ENCODE results near the gene AMDHD1.
A peak's percentile ranks its signal among the peaks of the same experiment; 100 is the strongest.

The AMDHD1 gene

DNA sequence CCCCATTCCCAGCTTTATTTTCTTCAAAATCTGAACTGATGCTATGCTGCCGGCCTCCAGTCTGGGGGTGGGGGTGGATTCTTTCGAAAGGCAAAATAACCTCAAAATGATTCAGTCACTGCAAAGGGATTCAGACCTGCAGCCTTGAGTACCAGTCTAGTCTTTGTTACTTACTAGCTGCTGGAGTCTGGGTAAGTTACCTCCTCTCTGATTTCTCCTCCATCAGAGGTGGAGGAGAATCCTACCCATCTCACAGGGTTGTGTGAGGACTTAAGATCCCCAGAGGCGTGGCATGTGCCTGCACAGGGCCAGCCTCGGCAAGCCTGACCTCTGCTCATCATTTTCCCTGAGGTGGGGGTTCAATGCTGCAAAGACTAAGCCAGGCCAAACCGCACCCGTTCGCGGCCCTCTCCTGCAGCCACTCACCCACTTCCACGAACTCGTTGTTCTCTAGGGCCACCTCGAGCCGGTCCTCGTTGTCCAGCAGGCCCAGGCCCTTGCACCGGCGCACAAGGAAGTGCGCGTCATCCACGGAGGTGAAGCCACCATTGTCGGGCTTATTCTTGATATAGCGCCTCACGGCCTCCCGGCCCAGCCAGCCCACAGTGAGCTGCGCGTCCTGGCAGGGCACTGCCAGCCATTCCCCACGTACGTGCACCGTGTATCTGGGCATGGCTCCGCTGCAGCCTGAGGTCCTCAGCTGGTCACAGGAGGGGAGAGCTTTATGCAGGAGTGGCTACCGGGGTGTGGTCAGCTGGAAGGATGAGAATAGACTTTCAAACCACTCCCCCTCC lies 52.3 kb downstream of the AMDHD1 start:
- no peak for DNase-seq (ENCODE audit: low read depth in 3 of 3)

DNA sequence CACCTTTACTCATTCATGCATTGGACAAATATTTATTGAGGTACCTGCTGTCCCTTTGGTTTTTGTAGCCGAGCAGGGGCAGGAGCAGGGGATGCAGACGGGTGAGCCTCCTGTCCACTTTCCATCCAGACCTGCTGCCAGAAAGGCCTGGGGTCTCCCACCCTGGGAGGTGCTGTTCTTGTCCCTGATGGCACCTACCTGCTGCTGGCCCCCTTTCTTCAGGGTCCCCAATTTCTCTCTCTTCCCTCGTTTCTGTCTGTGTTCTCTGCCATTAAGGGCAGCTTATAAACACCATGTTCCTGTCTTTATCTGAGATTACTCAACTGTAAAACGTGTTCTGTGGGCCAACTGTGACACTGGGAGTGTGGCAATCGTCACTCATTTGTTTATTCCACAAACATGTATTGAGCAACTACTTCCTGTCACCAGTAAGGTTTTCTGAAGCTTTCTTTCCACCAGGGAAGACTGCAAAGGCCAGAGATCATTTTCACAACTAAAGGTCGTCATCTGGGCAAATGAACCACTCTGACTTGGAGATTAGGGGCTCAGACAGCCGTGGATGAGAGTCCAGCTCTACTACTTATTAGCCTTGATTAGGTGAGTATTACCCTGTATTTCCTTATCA lies 53.0 kb downstream of the AMDHD1 start, which contains the start of gene HAL:
HAL (minus strand) TSS at position 311 of the 625 bp plus-strand sequence. CDS start 434 bp downstream, outside the sequence.
- no peak for DNase-seq (ENCODE audit: low read depth in 3 of 3)

DNA sequence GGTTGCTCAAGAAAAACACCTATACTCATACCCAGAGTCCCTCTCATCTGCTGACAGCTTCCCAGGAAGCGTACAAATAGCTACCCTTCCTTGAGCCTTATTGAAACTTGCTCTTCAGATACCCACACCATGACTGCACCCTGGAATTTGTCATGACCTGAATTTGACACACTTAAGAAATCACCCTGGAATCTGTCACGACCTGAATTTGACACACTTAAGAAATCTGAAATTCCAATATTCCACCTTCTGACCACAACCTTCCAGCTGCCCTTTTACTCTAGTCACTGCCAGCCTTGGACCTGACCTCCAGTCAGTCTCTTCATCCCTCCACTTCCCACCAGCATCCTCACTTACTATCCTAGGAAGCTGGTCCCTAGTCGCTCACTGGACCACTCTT lies 54.1 kb downstream of the AMDHD1 start:
- no peak for DNase-seq (ENCODE audit: low read depth in 3 of 3)

DNA sequence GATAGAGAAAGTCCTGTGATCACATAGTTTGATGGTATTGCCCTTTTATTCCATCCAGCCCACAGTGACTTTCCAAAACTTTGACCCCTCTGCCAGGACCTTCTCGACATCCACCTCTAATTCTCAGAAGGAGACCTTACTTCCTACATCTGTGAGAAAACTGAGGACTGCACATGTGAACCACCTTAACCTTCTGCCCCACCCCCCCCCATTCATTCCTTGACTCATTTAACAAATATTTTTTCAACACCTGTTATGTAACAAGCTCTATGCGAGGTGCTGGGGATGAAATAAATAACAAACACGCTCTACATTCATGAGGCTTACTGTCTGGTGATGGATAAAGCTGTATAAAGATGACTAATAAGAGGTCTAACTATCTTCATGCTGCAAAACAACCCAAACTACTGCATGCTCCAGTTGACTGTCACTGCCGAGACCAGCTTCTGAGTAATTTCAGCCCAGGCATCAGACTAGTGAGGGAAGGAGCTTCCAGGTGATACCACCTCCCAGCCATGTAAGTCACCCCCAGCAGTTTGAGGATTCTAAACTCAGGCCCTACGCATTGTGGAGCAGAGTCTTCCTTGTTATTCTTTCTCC lies 54.9 kb downstream of the AMDHD1 start:
- DNase-seq (ENCODE audit: low read depth in 3 of 3) = peak in 1 of 3 donors; percentile 2

DNA sequence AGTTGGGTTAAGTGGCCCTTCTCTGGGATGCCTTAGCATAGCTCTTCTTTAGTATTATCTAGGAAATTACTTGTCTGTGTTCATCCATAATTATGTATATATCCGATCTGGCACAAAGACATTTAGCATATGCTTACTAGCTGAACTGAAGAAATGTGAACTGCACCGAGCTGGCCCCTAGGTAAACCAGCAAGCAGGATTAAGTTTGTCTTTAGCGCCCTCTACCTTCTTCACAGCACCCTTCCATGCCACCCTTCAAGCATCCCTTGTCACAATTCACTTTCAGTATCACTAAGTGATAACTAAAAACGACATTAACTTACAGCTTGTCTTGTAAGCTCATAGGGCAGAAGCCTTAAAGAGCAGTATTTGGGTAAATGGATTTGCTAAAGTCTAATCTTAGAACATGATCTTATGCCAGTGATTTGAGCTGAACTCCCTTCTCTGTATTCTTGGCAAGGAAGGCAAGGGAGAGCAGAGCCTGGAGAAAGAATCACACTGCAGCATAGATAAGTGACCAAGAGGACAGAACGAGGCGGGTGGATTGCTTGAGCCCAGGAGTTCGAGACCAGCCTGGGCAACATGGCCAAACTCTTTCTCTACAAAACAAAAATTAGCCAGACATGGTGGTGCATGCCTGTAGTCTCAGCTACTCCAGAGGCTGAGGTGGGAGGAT lies 55.6 kb downstream of the AMDHD1 start:
- DNase-seq (ENCODE audit: low read depth in 3 of 3) = peak; percentile 5 to 24 (median 10)

DNA sequence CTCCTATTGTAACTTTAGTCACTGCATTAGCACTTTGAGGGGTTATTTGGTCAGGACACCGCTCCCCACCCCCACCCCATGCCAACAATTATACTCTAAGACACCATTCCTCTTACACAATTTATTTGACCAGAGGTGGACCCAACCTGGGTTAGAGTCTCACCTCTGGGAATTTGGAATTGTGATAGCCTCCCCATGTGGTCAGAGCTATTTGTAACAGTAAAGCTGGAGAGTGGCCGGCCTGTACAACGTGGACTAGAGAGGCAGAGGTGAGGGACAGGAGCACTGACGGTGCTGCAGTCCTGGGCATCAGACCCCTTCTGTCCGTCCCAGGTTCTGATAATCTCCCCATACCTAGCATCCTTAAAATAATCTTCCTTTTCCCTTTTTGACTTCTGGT lies 56.4 kb downstream of the AMDHD1 start:
- no peak for DNase-seq (ENCODE audit: low read depth in 3 of 3)

DNA sequence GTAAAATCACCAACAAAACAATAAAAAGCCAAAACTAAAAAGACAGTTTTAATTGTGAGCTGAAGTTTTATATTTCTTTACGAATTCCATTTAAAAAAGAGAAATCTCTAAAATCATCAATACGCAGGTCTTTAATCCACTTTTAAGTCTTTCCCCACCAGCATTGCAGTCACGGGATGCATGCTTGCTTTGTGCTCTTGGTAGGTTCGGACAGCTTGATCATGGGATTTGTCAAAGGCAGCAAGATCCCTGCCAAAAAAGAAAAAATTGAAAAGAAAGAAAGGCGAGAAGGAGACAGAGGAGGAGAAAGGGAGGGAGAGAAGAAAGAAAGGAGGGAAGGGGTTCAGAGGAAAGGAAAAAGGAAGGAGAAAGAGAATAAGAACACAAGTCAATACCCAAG lies 57.7 kb downstream of the AMDHD1 start:
- no peak for DNase-seq (ENCODE audit: low read depth in 3 of 3)

DNA sequence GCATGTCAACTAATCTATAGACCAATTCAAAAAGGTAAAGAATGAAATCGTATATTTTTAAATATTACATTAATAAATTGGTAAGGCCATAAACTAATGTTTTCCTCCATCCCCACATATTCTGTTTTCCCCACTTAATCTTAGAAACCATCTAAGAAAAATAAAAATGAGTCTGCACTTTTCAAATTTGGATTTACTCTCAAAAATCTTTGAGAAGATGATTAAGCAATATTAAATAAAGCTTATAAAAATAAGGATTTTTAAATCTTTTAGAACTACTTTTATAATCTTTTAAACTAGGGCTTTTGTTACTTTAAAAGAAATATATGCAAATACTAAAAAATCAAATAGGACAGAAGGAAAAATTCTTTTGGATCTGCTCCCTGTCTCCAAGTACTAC lies 63.6 kb downstream of the AMDHD1 start:
- DNase-seq (ENCODE audit: low read depth in 3 of 3) = no peak

DNA sequence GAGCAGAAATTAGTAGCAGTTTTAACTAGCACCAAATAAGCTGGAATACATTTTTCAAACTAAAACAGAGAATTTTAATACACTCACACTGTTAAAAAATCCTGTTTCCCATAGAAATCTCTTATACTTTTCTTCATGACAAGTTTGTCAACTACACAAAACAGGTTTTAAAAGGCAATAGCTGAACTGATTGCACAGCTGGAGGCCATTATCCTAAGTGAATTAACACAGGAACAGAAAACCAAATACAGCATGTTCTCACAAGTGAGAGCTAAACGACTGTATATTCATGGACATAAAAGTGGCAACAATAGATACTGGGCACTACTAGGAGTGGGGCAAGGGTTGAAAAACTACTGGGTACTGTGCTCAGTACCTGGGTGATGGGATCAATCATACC lies 64.6 kb downstream of the AMDHD1 start:
- DNase-seq (ENCODE audit: low read depth in 3 of 3) = no peak

DNA sequence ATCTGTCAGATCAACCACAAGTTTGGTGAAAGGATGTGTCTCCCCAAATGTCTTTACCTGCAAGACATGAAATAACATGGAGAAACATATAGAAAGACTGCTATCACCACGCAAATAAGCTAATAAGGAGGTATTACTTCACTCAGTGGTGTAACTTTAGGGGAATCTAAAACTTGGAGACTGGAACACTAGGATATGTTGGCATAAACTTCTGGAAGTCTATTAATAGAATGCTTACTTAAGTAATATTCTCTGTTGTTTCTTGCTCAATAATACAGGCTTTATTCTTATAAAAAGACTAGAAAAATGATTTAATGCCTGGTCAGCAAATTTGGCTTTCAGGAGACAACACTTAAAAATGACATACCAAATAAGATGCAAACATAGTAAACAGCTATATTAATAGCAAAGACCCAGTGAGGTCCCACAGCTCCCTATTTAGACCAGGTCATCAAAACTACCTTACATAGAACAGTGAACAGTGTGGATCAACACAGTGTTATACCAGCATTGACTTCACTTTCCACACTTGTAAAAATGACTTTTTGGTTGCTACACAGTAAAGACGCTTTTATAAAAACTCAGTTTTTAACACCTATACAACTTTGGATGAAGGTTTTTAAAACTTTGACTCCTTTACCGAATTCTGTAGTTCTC lies 71.9 kb downstream of the AMDHD1 start:
- no peak for DNase-seq (ENCODE audit: low read depth in 3 of 3)

DNA sequence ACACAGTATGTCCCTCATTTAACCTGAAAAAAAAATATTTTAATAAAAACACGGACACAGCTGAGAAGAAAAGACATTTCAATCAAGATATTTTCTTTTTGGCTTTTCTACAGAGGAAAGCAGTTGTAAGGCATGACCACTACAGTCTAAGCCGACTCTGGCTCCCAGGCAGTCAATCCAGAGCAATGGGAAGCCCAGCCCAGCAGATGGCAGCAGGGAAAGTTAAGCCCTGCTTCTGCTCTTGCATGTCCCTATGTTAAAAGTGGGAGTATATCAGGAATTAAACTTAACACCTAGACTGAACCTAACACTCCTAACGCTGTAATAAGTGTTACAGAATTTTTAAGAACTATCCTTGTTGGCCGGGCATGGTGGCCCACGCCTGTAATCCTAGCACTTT lies 72.5 kb downstream of the AMDHD1 start:
- DNase-seq (ENCODE audit: low read depth in 3 of 3) = no peak
